ENCODE results near the gene SLITRK5.

The SLITRK5 gene

GRCh38 chr13:87675851-87676250, 4.7 kb downstream of the SLITRK5 start:
- H3K27me3 ChIP-seq (ENCODE audit: control insufficient read depth, low read length) = no peaks in the 10 kb centered on the region

GRCh38 chr13:87676254-87677042, 5.3 kb downstream of the SLITRK5 start:
- Histone ChIP-seq H3K36me3 (ENCODE audit: control insufficient read depth, low read length) (no peaks in the 10 kb centered on the region), H3K4me1 (ENCODE audit: control insufficient read depth, low read length) (peaks cover 17% of the 10 kb centered on the region), H3K27ac (ENCODE audit: low read depth, low read length) (no peak overlapping the region), H3F3A (ENCODE audit: control insufficient read depth, insufficient read depth) (no peaks in the 10 kb centered on the region; the same call in 1 of the 2 replicates), H4K20me1 (ENCODE audit: control insufficient read depth, insufficient read depth, low read depth, low read length) (no peaks in the 10 kb centered on the region), H3K4me2 (ENCODE audit: low read length) (no peak overlapping the region), H3K9me3 (ENCODE audit: control insufficient read depth, insufficient read depth, low read length) (no peaks in the 10 kb centered on the region; the same call in 1 of the 2 replicates), H3K9me2 (replicated peaks; ENCODE audit: control insufficient read depth, low read length) (no peaks in the 10 kb centered on the region), H3K4me3 (ENCODE audit: low read length) (no peak overlapping the region), H3K79me2 (ENCODE audit: control insufficient read depth, low read length) (no peaks in the 10 kb centered on the region), H3K27me3 (ENCODE audit: control insufficient read depth, low read length) (no peaks in the 10 kb centered on the region)
- TF ChIP-seq, protein P1, sequence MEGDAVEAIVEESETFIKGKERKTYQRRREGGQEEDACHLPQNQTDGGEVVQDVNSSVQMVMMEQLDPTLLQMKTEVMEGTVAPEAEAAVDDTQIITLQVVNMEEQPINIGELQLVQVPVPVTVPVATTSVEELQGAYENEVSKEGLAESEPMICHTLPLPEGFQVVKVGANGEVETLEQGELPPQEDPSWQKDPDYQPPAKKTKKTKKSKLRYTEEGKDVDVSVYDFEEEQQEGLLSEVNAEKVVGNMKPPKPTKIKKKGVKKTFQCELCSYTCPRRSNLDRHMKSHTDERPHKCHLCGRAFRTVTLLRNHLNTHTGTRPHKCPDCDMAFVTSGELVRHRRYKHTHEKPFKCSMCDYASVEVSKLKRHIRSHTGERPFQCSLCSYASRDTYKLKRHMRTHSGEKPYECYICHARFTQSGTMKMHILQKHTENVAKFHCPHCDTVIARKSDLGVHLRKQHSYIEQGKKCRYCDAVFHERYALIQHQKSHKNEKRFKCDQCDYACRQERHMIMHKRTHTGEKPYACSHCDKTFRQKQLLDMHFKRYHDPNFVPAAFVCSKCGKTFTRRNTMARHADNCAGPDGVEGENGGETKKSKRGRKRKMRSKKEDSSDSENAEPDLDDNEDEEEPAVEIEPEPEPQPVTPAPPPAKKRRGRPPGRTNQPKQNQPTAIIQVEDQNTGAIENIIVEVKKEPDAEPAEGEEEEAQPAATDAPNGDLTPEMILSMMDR (IDR thresholded peaks at IDR 0.05; ENCODE audit: low read depth, low read length, poor library complexity, severe bottlenecking) = no peak
- TF ChIP-seq EZH2phosphoT487 (IDR thresholded peaks at IDR 0.05; ENCODE audit: borderline replicate concordance, low read length) = no peak

More at GRCh38 chr13:87675851-87676250, 4.7 kb downstream of the SLITRK5 start:
- Histone ChIP-seq H3K9me2 (replicated peaks; ENCODE audit: control insufficient read depth, low read length) (no peaks in the 10 kb centered on the region), H3K27ac (ENCODE audit: low read depth, low read length) (no peak overlapping the region), H3F3A (ENCODE audit: control insufficient read depth, insufficient read depth) (no peaks in the 10 kb centered on the region; the same call in 1 of the 2 replicates), H3K4me1 (ENCODE audit: control insufficient read depth, low read length) (peaks cover 11% of the 10 kb centered on the region), H3K9me3 (ENCODE audit: control insufficient read depth, insufficient read depth, low read length) (no peaks in the 10 kb centered on the region; the same call in 1 of the 2 replicates), H4K20me1 (ENCODE audit: control insufficient read depth, insufficient read depth, low read depth, low read length) (no peaks in the 10 kb centered on the region), H3K4me3 (ENCODE audit: low read length) (no peak overlapping the region), H3K79me2 (ENCODE audit: control insufficient read depth, low read length) (no peaks in the 10 kb centered on the region), H3K36me3 (ENCODE audit: control insufficient read depth, low read length) (no peaks in the 10 kb centered on the region), H3K4me2 (ENCODE audit: low read length) (no peak overlapping the region)
- no peak for TF ChIP-seq EZH2phosphoT487 (IDR thresholded peaks at IDR 0.05; ENCODE audit: borderline replicate concordance, low read length)
- TF ChIP-seq, protein P1 (IDR thresholded peaks at IDR 0.05; ENCODE audit: low read depth, low read length, poor library complexity, severe bottlenecking) = no peak

GRCh38 chr13:87677043-87677495, 5.9 kb downstream of the SLITRK5 start:
- Histone ChIP-seq H3K9me3 (ENCODE audit: control insufficient read depth, insufficient read depth, low read length) (no peaks in the 10 kb centered on the region), H3K79me2 (ENCODE audit: control insufficient read depth, low read length) (no peaks in the 10 kb centered on the region), H3K9me2 (replicated peaks; ENCODE audit: control insufficient read depth, low read length) (no peaks in the 10 kb centered on the region), H3K27ac (ENCODE audit: low read depth, low read length) (no peak overlapping the region), H3K36me3 (ENCODE audit: control insufficient read depth, low read length) (no peaks in the 10 kb centered on the region), H3F3A (ENCODE audit: control insufficient read depth, insufficient read depth) (no peaks in the 10 kb centered on the region; the same call in 1 of the 2 replicates), H3K27me3 (ENCODE audit: control insufficient read depth, low read length) (no peaks in the 10 kb centered on the region), H3K4me2 (ENCODE audit: low read length) (no peak overlapping the region), H3K4me1 (ENCODE audit: control insufficient read depth, low read length) (peaks cover 17% of the 10 kb centered on the region), H4K20me1 (ENCODE audit: control insufficient read depth, insufficient read depth, low read depth, low read length) (no peaks in the 10 kb centered on the region), H3K4me3 (ENCODE audit: low read length) (no peak overlapping the region)
- no peak for TF ChIP-seq EZH2phosphoT487 (IDR thresholded peaks at IDR 0.05; ENCODE audit: borderline replicate concordance, low read length)
- TF ChIP-seq, protein P1 (IDR thresholded peaks at IDR 0.05; ENCODE audit: low read depth, low read length, poor library complexity, severe bottlenecking) = no peak

Data from DOHH2 (cell line).